ENCODE data around the gene DLL1.

DNA sequence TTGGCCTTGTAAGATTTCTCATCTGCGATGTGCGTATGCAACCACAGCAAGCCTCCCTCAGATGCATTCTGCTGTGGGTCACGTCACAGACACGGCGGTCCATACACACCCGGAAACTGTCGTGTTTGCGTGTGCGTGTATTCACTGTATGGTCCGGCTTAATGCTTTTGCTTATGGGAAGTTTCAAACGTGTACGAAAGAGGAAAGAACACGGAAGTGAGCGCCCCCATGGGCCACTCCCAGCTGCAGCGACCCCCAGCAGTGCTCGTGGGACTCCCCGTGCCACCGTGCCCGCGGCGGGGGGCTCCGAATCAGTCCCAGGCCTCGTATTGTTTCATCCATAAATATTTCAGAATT lies 10.2 kb downstream of the DLL1 start:
- TF ChIP-seq, protein P1, sequence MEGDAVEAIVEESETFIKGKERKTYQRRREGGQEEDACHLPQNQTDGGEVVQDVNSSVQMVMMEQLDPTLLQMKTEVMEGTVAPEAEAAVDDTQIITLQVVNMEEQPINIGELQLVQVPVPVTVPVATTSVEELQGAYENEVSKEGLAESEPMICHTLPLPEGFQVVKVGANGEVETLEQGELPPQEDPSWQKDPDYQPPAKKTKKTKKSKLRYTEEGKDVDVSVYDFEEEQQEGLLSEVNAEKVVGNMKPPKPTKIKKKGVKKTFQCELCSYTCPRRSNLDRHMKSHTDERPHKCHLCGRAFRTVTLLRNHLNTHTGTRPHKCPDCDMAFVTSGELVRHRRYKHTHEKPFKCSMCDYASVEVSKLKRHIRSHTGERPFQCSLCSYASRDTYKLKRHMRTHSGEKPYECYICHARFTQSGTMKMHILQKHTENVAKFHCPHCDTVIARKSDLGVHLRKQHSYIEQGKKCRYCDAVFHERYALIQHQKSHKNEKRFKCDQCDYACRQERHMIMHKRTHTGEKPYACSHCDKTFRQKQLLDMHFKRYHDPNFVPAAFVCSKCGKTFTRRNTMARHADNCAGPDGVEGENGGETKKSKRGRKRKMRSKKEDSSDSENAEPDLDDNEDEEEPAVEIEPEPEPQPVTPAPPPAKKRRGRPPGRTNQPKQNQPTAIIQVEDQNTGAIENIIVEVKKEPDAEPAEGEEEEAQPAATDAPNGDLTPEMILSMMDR (conservative IDR thresholded peaks at IDR 0.05) = no peak
- TF ChIP-seq ZFX (IDR thresholded peaks at IDR 0.05) = no peak

All from C4-2B (cell line).